GM19397 (cell line): ENCODE results near the gene ADAMTSL1.

Source experiments
- ATAC-seq: cut with Tn5 transposase; IDR thresholded peaks from one replicate; pipeline ENCODE4 v1.9.1; 2021; ENCODE audit warnings: mild to moderate bottlenecking, moderate library complexity; ENCODE audit not compliant: unreplicated experiment

The ADAMTSL1 gene

GRCh38 chr9:18499980-18500379 is 26.0 kb downstream of the ADAMTSL1 start:
- ATAC-seq = no peak

GRCh38 chr9:18500451-18500850 is 26.5 kb downstream of the ADAMTSL1 start:
- ATAC-seq = no peak

- no peak for ATAC-seq
Observed at GRCh38 chr9:18501949-18502348, 28.0 kb downstream of the ADAMTSL1 start.

GRCh38 chr9:18502546-18502945 is 28.6 kb downstream of the ADAMTSL1 start:
- ATAC-seq = no peak

GRCh38 chr9:18504707-18505106 is 30.8 kb downstream of the ADAMTSL1 start:
- no peak for ATAC-seq

DNA sequence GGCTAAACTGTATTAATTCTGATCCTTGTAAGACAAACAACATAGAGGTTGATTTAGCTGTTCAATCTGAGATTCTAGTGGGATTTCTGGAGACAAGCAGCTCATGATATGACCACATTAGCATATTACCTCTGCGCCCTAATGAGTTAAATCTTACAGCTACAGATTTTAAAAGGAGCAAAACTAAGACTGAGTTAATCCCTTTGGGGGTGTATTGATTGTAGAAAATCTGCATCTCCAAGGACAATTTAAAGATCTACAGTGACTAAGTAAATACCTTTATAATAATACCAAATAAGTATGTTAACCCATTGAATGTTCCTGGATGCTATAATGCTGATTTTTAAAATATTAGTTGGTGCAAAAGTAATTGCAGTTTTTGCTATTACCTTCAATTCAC is 33.2 kb downstream of the ADAMTSL1 start:
- no peak for ATAC-seq

GRCh38 chr9:18516514-18516913 is 42.6 kb downstream of the ADAMTSL1 start:
- ATAC-seq = no peak

DNA sequence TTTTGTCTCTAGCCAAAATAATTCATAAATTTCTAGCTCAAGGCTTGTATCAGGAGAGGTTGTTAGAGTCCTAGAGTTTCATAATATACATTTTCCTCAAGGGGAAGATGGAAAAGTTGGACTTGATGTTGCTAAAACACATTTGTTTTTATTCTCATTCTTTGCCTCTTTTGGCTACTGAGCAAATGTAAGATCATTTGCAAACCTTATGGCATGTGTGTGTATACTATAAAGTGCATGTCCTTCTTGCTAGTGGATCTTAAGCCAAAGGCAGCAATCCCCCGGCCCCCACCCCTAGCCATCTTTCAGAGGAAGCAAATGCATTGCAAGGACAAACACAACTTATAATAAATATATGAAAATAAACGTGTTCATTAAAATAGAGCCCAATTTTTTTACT is 43.0 kb downstream of the ADAMTSL1 start:
- ATAC-seq = no peak

DNA sequence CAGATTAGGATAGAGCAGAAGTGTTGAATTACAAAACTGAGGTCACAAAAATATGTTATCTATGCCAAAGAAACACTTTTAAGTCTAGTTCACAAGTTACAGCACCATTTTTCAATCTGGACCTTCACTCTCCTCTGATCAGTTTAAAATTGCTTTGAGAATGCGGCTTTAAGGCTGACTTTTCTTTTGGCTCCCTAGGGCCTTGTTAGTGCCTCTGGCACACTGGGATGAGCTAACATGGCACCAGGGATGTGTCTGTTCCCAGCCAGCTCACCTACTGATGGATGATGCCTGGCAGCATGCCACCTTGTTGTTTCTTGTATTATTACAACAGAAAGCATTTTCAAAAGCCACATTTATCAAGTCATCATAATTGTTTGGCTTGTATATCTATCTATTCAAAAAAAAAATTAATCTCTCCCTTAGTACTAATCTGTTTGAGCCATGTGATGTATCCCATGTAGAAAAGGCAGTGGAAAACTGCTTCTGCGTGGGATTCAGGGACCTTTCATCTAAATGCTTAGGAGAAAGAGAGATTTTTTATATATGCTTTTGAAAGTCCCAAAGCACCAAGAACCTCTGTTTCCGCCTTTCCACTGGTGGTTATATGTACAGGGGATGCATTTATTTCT is 46.6 kb downstream of the ADAMTSL1 start:
- ATAC-seq = no peak

GRCh38 chr9:18526685-18527084 is 52.7 kb downstream of the ADAMTSL1 start:
- ATAC-seq = no peak

DNA sequence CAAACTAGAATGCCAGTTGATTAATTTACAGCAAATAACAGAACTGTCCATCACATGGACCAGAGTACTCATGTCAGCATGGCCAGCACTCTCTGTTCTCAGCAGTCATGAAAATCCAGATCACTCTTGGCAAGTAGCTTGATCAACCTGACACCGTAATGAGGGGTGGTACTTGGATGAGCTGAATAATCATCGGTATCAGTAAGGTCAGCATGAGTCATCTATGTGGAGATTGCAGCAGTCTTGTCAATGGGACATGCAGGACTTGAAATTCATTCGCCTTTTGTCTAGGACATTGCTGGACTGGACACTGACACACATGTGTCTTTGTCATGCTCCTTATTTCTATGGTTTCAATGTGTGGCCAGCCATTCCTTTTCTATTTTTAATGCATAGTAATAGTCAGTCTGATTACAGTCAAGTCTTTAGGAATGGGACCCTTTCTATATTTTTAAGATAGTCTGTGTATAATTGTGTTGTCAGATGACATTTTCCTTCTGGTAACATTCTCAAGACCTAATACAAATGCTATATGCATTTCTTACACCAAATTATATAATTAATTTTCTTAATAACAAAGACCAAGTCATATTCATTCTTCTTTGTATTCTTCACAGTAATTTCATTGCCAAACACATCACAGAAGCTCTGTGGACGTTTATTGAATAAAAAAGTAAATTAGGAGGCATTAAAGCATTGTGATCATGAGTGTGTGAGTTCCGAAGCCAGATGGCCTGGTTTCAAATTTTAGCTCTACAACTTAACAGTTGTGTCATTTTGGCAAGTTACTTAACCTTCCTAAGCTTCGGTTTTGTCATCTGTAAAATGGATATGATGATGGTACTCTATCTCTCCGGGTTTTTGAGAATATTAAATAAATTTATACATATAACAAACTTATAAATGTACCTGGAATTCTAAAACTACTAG is 57.4 kb downstream of the ADAMTSL1 start:
- no peak for ATAC-seq

- ATAC-seq = no peak
Observed at GRCh38 chr9:18534611-18535010, 60.7 kb downstream of the ADAMTSL1 start.

DNA sequence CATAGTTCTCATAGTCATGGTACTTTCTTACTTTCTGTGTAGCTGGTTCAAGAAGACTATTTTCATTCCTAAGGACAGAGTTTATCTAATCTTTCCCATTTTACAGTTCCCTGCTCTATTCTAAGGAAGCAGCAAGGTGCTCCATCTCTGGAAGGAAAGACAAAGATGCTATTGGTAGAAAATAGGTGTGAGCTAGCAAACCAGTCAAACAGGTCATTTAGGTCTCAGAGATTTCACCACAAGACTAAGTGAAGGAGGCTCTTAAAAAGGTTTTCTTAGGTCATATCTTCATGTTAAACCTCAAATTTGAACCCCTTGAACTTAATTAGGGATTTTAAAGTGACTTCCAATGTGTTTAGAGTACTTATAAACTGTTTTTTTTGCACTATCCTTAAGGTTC is 62.6 kb downstream of the ADAMTSL1 start:
- ATAC-seq = no peak

DNA sequence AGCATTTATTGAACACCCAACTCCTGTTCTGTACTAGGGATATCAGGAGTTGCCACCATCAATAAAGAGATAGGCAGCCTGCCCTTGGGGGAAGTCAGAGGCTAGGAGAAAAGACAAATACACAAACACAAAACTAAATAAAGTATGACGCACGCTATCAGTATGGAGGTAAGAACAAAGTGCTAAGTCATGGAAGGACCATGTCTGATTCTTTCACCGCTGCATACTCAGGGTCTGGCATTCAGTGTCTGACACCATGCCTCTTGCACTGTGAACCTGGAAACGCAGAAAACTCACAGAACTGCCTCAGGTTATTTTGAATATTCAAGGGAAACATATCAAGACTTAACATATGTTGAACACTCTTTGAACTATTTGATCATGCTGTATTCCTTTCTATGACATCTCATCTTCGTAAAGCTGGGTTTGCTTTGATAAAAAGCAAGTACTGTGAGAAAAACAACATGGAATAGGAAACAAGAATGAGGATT is 65.3 kb downstream of the ADAMTSL1 start:
- no peak for ATAC-seq

DNA sequence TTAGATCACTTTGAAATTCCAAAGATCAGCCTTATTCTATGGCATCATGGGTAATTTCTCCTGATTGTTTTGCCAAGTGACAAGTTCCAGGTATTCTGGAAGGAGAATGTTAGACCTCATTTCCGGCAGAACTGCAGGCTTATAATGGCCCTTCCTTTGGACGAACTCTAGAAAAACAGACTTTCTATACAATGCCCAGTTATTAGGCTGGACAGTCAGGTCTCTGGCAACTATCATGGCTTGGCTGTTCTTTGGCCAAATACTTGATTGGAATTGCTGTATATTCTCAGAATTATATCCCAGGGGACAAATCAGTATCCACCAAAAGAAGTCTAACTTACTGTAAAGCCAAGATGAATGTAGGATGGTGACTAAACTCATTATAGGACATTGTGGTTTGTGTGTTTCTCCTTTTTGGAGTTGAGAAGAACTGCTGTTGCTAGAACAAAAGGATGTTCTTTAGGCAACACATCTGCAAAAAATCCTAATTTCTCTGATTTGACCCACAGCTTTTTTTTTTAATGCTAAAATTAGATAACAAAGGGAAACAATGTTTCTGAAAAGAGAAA is 69.0 kb downstream of the ADAMTSL1 start:
- ATAC-seq = no peak

- no peak for ATAC-seq
Observed at GRCh38 chr9:18543406-18544192, 69.6 kb downstream of the ADAMTSL1 start.

DNA sequence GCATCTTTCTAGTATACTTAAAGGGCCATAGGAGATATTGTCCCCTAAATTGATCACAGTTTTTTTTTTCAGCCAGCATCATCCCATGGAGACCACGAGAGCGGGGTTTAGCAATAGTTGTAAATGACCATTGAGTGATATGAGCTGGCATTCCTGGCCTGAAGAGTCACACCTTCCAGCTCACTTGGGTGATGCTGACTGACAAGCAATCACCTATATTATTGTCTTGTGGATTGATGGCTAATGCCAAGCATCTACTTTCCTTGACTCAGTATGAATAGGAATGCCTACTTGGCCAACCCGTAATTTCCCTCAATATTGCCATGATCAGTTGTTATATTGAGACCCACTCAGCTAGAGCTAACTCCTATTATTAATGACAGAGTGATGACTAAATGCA is 70.5 kb downstream of the ADAMTSL1 start:
- ATAC-seq = no peak

DNA sequence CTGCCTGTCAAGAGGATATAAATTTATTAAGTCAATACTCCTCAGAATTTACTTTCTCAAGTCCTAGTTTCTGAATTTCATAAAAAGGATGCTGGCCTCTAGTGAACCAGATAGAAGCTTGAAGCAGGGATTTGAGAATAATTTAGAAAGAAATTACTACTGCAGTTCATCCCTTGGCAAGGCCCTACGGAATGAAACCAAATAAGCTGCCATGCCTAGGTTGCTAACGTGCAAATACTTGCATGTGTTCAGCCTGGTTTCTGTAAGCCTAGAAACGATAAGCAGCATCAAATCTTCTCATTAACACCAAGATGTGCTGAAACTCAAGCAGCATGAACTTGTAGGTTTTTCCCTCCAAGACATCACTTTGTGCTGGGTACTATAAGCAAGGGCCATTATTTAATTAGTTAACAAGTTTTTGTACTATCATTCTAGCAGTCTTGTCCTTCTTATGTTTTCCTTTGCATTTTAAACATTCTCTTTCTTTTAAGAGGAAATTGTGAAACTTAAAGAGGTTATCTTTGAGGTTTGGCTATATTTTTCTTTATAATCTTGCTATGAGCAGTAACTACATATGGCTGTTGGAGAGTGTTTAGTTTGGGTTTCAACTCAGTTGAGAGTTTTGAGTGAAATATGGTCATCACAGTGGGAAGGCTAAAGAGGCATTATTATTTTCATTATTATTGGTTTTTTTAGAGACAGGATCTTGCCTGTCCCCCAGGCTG is 71.8 kb downstream of the ADAMTSL1 start:
- no peak for ATAC-seq

DNA sequence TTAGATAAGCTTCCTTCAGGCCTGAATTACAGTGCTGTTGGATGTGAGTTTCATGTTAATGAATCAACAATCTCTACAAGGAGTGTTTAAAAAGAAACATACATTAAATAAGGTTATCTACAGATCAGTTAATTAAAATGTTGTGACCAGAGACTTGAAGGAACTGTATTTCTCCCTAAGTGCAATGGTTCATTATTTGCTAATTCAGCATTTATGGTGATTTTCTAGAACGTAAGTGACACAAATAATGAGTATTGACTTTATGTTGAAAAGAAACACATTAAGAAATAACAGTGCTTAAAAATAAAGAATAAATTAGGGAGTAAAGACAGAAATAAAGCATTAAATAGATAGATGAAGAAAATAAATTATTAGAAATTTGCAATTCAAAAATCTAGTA is 74.5 kb downstream of the ADAMTSL1 start:
- ATAC-seq = no peak

GRCh38 chr9:18549772-18550171 is 75.8 kb downstream of the ADAMTSL1 start:
- ATAC-seq = no peak
